Stimulated activated CD8-positive, alpha-beta memory T cell treated with anti-CD3 and anti-CD28 coated beads, Interleukin-12 subunit alpha, Interleukin-12 subunit beta, amount 100 ng/mL, for 4 hours (primary cell): Measurements from ENCODE around the gene CDH4.

Experiments used
- DNase-seq: peaks from one replicate; pipeline ENCODE4 v3.0.0-alpha.2; 2020; ENCODE audit warnings: low read depth

CDH4 gene

GRCh38 chr20:61819921-61820825 is 568.1 kb downstream of the CDH4 start:
- no peak for DNase-seq

- no peak for DNase-seq
Observed at GRCh38 chr20:61821735-61822134, 569.7 kb downstream of the CDH4 start.

DNA sequence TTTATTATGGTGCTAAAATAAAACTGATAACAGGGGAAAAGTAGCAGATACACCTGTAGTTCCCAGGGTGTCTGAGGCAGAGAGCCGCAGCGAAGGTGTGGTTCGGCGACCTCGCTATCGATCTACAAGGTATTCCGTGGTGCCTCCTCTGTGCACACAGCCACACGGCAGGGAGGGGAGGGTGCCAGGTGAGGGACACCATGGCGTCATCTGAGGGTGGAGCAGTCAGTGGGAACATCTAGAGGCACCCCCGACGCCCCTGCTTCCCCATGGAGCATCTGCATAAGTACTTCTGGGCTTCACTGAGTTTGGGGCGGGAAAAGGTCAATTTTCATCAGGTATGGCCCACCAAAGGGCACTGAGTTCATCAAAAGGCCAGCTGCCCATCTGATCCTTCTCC is 570.3 kb downstream of the CDH4 start:
- no peak for DNase-seq

GRCh38 chr20:61823242-61823641 is 571.2 kb downstream of the CDH4 start:
- no peak for DNase-seq

- DNase-seq: no peak
Observed at GRCh38 chr20:61828891-61829290, 576.8 kb downstream of the CDH4 start.

GRCh38 chr20:61829526-61829925 is 577.5 kb downstream of the CDH4 start:
- DNase-seq: no peak

DNA sequence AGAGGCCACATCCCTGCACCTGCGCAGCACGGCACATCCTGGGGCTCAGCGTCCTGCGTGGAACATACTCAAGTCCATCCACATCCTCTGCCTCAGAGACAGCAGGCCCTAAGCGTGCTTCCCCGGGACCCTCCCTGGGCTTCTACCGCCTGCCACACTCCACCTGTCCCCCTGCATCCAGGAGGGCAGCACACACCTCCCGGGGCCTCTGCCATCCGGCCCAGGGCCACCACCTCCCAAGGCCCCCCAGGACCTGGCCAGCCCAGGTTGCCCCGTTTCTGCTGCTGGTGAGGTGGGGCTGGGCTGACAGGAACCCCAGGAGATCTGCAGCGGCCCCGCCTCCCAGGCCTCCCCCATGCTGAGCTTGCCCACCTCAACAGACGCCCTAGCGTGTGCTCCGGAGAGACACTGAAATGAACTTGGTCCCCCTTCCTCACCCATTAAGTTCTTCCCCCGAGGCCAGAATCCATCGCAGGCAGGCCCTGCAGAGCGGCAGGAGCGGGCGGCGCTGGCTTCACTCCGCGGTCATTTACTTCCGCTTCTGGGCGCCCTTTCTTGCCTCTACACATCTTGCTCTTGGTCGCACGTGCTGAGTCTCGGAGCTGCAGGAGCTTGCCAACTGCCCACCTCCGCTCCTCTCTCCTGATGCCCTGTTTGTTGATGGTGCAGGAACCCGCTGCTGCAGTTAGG is 578.3 kb downstream of the CDH4 start:
- no peak for DNase-seq

GRCh38 chr20:61830991-61831390 is 578.9 kb downstream of the CDH4 start:
- no peak for DNase-seq

DNA sequence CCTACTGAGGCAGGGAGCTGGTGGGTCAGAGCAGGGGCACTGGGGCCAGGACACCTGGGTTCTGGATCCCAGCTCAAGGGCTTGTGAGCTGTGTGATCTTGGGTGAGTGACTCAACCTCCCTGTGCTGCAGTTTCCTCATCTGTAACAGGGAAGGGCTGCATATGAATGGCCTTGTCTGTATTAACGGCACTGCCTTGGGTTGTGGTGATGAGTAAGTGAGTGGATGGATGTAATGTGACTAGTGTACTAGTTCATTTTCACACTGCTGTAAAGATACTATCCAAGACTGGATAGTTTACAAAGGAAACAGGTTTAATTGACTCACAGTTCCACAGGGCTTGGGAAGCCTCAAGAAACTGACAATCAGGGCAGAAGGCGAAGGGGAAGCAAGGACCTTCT is 580.1 kb downstream of the CDH4 start:
- no peak for DNase-seq

DNA sequence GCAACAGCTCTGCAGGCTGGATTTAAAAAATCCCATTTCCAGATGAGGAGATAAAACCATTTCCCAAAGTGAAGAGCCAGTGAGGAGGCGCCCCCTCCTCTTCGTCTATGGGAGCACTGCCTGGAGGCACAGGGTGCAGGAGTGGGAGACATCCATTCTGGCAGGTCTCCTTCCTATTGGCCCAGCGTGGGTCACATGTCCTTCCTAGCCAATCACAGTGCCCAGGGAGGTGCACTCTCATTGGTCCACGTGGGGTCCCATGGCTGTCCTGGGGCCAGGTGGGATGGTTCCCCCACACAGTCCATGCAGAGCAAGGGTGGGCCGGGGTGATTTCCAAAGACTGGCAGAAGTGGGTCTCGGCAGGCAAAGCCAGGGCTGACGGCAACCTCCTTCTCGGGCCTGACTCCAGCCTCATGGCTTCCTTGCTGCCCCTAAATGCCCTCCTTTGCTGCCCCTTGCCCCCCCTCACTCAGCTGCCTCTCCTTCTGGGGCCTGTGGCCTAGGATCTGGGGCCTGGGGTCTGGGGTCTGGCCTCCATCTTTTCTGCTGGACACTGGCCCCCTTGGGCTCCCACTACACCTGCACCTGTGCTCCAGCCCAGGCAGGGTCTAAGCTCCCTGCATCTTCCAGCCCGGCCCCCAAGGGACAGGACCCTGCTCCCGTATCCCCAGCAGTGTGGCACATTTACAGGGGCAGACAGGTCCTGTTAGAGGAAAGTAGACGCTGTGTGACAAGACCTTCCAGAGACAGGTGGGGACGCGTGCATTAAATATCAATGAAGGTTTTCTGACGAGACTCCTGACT is 581.9 kb downstream of the CDH4 start:
- DNase-seq: no peak

DNA sequence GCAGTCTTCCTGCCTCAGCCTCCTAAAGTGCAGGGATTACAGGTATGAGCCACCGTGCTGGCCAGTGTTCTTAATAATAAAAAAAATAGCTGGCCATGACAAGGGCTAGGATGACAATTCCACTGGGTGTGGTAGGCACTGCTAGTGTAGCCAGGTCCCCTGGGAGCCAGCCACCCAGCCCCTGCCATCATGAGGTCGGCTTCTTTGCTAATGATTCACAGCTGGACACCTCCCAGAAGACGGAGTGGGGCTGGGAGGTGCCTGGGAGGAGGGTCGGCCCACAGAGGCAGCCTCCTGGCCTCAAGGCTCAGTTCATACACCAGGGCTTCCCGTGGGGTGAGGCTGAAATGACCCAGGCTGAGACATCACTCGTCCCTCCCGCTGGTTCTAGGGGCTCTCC is 583.2 kb downstream of the CDH4 start:
- DNase-seq: no peak

DNA sequence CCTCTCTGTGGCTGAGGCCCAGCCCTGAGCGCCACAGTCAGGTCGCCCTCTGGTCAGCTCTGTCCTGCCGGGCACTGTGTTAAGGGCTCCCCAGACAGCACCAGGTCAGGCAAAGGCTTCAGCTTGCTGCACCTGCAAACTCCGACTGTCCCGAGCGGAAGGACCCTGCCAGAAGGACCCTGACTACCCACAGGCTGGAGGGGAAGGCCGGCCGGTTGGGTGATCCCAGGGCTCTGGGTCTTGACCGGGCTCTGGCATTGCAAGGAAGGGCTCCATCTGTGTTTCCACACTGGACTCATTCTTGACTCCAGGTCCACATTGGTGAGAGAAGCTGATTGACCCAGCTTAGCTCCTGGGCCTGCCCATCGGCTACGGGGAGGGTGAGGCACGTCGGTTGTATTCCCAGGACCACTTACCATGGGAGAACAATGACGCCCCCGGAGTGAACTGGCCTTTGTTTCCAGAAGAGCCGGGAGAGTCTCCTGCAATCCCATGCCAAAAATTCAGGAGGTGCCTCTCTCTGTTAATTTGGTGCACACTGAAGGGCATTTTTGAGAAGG is 583.8 kb downstream of the CDH4 start:
- DNase-seq: no peak

GRCh38 chr20:61837200-61837599 is 585.1 kb downstream of the CDH4 start:
- no peak for DNase-seq

GRCh38 chr20:61839223-61839911 is 587.3 kb downstream of the CDH4 start:
- no peak for DNase-seq

DNA sequence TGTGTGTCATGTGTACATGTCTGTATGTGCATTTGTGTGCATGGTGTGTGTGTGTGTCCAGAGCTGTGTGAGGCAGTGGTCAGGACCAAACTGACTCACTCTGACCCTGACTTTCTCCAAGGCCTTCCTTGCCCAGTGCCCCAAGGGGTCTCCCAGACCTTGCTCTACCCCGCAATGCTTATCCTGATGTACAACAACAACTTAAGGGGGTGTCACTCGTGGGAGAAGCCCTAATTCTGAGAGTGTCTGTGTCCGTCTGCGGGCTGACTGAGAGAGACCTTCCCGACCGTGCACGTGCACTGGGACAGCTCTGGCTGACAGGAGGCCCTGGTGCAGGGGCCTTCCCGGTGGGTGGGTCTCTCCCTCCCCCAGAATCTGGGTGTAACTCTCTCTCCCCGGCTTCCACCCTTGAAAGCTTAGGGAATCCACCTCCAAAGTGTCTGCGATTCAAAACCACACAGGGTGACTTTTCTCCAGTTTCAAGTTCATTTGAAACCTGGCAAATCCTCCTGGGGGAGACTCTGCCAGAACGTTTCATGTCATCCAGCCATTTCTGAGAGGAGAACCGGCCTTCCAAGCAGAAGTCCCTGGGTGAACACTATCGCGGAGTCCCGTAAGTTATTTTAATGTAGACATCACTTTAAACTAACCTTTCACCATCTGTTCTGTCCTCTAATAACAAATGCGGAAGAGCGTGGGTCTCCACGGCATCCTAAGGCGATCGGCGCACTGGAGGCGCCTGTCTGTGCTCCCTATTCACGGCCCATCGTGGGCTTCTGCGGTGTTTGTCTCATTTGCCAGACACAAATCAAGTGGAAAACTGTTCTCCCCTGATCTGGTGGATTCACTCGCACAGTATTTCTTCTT is 588.1 kb downstream of the CDH4 start:
- no peak for DNase-seq

- DNase-seq: no peak
Observed at GRCh38 chr20:61840779-61841455, 588.9 kb downstream of the CDH4 start.

- DNase-seq: no peak
Observed at GRCh38 chr20:61841551-61841950, 589.5 kb downstream of the CDH4 start.

GRCh38 chr20:61841966-61842365 is 589.9 kb downstream of the CDH4 start:
- DNase-seq: no peak

GRCh38 chr20:61844621-61845020 is 592.6 kb downstream of the CDH4 start:
- DNase-seq: no peak

- DNase-seq: no peak
Observed at GRCh38 chr20:61845233-61845671, 593.2 kb downstream of the CDH4 start.
